ENCODE measurements around the gene NECAB3. TPM values are rescaled to one million over a fixed set of nuclear protein-coding genes. Genes with fewer than 3 reads are reported as not detected.
A peak's percentile ranks its signal among the peaks of the same experiment; 100 is the strongest.

The NECAB3 gene
- total RNA-seq, 5 donors from 2014 or later (not counting 1 experiment from before 2014, with no cell fraction given), result 8.5 to 33.9 (median 28.9) TPM

DNA sequence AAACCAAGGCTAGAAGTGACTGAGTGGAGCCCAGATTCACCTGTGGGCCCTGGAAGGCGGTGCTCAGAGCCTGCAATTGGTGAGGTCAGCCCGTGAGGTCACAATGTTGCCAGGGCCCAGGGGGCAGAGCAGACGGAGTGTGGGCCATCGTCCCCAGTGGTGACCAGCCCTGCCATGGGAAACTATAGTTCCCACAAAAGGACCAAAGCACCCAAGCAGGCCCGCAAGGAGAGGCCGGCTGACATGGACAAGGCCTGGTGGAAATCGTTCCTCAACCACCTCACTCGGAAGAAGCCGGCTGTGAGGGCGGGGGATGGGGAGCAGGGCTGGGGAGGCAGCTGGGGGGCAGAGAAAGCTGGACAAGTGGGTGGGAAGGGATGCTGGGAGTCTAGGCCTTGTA lies 12.1 kb downstream of the NECAB3 start, which contains the start of gene C20orf144:
C20orf144 (plus strand) TSS at position 156 of the 400 bp plus-strand sequence; CDS start at position 175, 19 bp downstream.
- no peaks in the 10 kb centered on the region for H3K9me3 Mint-ChIP-seq
- POLR2A ChIA-PET, result no interaction called here
- ATAC-seq (replicated peaks in 1 of 4) (no peak), DNase-seq (no peak)
- no peaks in the 10 kb centered on the region for H3K27me3 ChIP-seq (replicated peaks in 1 of 2; ENCODE audit: control insufficient read depth in 2 of 2, extremely low read depth in 1 of 2, insufficient read depth in 2 of 2, low read length in 1 of 2)
- H3K4me3 ChIP-seq (ENCODE audit: control insufficient read depth in 1 of 2, extremely low read depth in 1 of 2, low read length in 1 of 2), result peak within 1 kb of the TSS; percentile 60 to 78
- peak within 1 kb of the TSS; percentile 90 for H3K27ac ChIP-seq (ENCODE audit: low read length)
- H3K4me1 ChIP-seq (ENCODE audit: control insufficient read depth in 1 of 2, extremely low read depth in 1 of 2, insufficient read depth in 2 of 2, low read length in 2 of 2), result peaks cover 8 to 40% of the 10 kb centered on the region in 2 experiments
- peak within 1 kb of the TSS; percentile 78 to 96 (median 95) for H3K4me3 Mint-ChIP-seq
- H3K4me1 Mint-ChIP-seq, result peaks cover 30 to 36% (median 33%) of the 10 kb centered on the region in 3 donors
- WGBS (ENCODE audit: insufficient coverage), result 97% methylated on average over 5 of the region's 10 CpGs
- no peaks in the 10 kb centered on the region for H3K9me3 ChIP-seq
- peak within 1 kb of the TSS; percentile 85 to 90 for H3K27ac Mint-ChIP-seq
- H3K36me3 ChIP-seq (ENCODE audit: control insufficient read depth in 2 of 2, extremely low read depth in 1 of 2, insufficient read depth in 1 of 2, low read length in 1 of 2), result peaks cover 0 to 11% of the 10 kb centered on the region in 2 donors
- CTCF ChIA-PET, result interaction anchor here in 1 of 2 donors (1.7 kb wide), 1 partner anchor 17 kb away, joined by 5 read pairs; no protein-coding TSS in a partner anchor
- no peaks in the 10 kb centered on the region for H3K36me3 Mint-ChIP-seq
- H3K27me3 Mint-ChIP-seq, result no peaks in the 10 kb centered on the region

DNA sequence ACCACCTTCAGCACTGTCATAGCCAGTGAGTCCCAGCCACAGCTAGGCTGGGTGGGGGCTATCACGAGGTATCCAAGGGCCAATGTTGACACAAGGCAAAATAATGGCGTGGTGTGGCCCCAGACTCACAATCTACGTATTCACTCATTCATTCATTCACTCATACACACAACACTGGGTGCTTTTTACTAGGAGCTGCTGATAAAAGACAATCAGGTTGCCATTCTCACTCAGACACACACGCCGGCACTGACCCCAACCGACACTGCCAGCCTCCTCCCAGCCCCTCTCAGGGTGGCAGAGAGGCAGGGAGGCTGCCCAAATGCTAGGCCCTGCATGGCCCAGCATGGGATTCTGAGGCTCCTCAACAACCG lies 13.6 kb downstream of the NECAB3 start:
- Histone ChIP-seq H3K9me3 (no peaks in the 10 kb centered on the region), H3K27me3 (replicated peaks in 1 of 2; ENCODE audit: control insufficient read depth in 2 of 2, extremely low read depth in 1 of 2, insufficient read depth in 2 of 2, low read length in 1 of 2) (no peaks in the 10 kb centered on the region), H3K4me1 (ENCODE audit: control insufficient read depth in 1 of 2, extremely low read depth in 1 of 2, insufficient read depth in 2 of 2, low read length in 2 of 2) (peaks cover 8 to 29% of the 10 kb centered on the region in 2 experiments), H3K36me3 (ENCODE audit: control insufficient read depth in 2 of 2, extremely low read depth in 1 of 2, insufficient read depth in 1 of 2, low read length in 1 of 2) (peaks cover 0 to 11% of the 10 kb centered on the region in 2 donors), H3K27ac (ENCODE audit: low read length) (no peak overlapping the region), H3K4me3 (ENCODE audit: control insufficient read depth in 1 of 2, extremely low read depth in 1 of 2, low read length in 1 of 2) (no peak overlapping the region)
- no peaks in the 10 kb centered on the region for H3K27me3 Mint-ChIP-seq
- WGBS (ENCODE audit: insufficient coverage), result 97% methylated on average over 4 of the region's 7 CpGs
- ATAC-seq (replicated peaks in 1 of 4) (no peak), DNase-seq (no peak)
- POLR2A ChIA-PET, result no interaction called here
- CTCF ChIA-PET, result interaction anchor here in 1 of 2 donors (0.5 kb wide), 1 partner anchor 1103 kb away, joined by 8 read pairs; no protein-coding TSS in a partner anchor
- H3K4me1 Mint-ChIP-seq, result peaks cover 22 to 28% (median 26%) of the 10 kb centered on the region in 3 donors
- no peaks in the 10 kb centered on the region for H3K36me3 Mint-ChIP-seq
- H3K4me3 Mint-ChIP-seq, result no peak overlapping the region
- peak overlapping the region in 1 of 2 donors; percentile 28 for H3K27ac Mint-ChIP-seq
- H3K9me3 Mint-ChIP-seq, result no peaks in the 10 kb centered on the region

DNA sequence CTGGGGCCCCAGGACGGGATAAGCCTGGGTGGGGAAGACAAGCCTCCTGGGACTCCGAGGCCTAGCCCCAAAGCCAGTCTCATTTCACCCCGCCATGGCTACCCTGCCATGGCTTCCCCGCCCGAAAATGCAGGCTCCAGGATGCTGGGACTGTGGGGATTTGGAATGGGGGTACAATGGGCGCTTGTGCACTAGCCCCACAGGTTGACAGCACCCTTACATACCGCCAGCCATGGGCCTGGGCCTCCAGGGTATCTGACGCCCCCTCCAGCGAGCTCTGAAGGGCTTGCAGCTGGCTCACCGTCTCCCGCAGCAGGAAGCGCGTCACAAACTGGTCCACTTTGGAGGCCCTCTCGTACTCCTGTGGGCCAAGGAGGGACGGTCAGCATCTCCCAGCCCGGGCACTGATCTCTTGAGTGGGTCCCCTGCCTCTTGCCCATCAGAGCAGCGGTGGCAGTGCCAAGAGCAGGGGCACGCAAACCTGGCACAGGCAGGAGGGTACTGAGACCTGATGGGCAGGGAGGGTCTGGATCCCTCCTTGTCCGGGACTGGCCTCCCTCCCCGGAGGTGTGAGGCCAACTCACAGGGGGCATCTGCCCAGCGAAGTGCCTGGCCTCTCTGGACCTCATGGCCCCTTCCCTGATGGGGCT lies 14.1 kb downstream of the NECAB3 start:
- Histone ChIP-seq H3K27ac (ENCODE audit: low read length) (no peak overlapping the region), H3K27me3 (replicated peaks in 1 of 2; ENCODE audit: control insufficient read depth in 2 of 2, extremely low read depth in 1 of 2, insufficient read depth in 2 of 2, low read length in 1 of 2) (no peaks in the 10 kb centered on the region), H3K4me3 (ENCODE audit: control insufficient read depth in 1 of 2, extremely low read depth in 1 of 2, low read length in 1 of 2) (no peak overlapping the region), H3K36me3 (ENCODE audit: control insufficient read depth in 2 of 2, extremely low read depth in 1 of 2, insufficient read depth in 1 of 2, low read length in 1 of 2) (peaks cover 0 to 11% of the 10 kb centered on the region in 2 donors), H3K9me3 (no peaks in the 10 kb centered on the region), H3K4me1 (ENCODE audit: control insufficient read depth in 1 of 2, extremely low read depth in 1 of 2, insufficient read depth in 2 of 2, low read length in 2 of 2) (peaks cover 8 to 29% of the 10 kb centered on the region in 2 experiments)
- Mint-ChIP-seq H3K36me3 (no peaks in the 10 kb centered on the region), H3K9me3 (no peaks in the 10 kb centered on the region), H3K4me3 (no peak overlapping the region), H3K4me1 (peaks cover 19 to 24% (median 21%) of the 10 kb centered on the region in 3 donors), H3K27me3 (no peaks in the 10 kb centered on the region), H3K27ac (no peak overlapping the region)
- ChIA-PET CTCF (no interaction called here), POLR2A (no interaction called here)
- ATAC-seq (replicated peaks in 1 of 4) (no peak), DNase-seq (no peak)
- WGBS (ENCODE audit: insufficient coverage), result 93% methylated on average over 16 of the region's 21 CpGs

DNA sequence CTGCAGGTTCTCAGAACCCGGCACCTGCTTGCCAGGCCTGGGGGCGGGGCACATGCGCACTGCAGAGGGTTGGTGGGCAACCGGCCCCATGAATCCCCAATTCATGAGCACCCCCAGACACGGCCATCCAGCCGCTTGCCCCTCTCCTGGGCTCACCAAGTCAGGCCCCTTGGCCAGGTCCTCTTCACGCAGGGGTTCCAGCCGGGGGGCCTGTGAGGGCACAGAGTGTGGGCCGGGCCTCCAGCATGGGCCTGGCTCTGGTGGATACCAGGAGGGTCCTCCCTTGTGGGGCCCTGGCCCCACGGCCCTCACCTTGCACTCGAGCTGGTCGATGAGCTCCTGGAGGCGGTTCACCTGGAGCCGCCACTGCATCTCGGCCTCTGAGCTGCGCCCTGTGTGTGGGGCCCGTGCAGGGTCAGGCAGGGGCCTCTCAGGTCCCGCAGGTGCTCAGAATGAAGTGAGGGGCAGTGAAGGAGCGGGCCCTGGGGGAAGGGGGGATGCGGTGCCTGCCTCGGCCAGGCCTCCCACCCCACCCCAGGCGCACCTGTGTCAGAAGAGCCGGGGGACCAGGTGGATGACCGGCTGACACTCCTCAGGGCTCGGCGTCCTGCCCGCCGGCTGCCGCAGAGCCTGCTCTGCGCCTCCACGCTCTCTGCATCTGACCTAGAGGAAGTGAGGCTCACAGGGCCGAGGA lies 14.7 kb downstream of the NECAB3 start:
- no peak overlapping the region for H3K27ac Mint-ChIP-seq
- Histone ChIP-seq H3K36me3 (ENCODE audit: control insufficient read depth in 2 of 2, extremely low read depth in 1 of 2, insufficient read depth in 1 of 2, low read length in 1 of 2) (peaks cover 0 to 11% of the 10 kb centered on the region in 2 donors), H3K27me3 (replicated peaks in 1 of 2; ENCODE audit: control insufficient read depth in 2 of 2, extremely low read depth in 1 of 2, insufficient read depth in 2 of 2, low read length in 1 of 2) (no peaks in the 10 kb centered on the region), H3K4me3 (ENCODE audit: control insufficient read depth in 1 of 2, extremely low read depth in 1 of 2, low read length in 1 of 2) (no peak overlapping the region), H3K4me1 (ENCODE audit: control insufficient read depth in 1 of 2, extremely low read depth in 1 of 2, insufficient read depth in 2 of 2, low read length in 2 of 2) (peaks cover 8 to 22% of the 10 kb centered on the region in 2 experiments), H3K27ac (ENCODE audit: low read length) (no peak overlapping the region), H3K9me3 (no peaks in the 10 kb centered on the region)
- DNase-seq (no peak), ATAC-seq (replicated peaks in 1 of 4) (no peak)
- WGBS (ENCODE audit: insufficient coverage), result 95% methylated on average over 22 of the region's 32 CpGs
- ChIA-PET POLR2A (no interaction called here), CTCF (no interaction called here)
- H3K4me1 Mint-ChIP-seq, result peaks cover 13 to 18% (median 15%) of the 10 kb centered on the region in 3 donors
- no peak overlapping the region for H3K4me3 Mint-ChIP-seq
- H3K27me3 Mint-ChIP-seq, result peaks cover 0 to 2% of the 10 kb centered on the region in 2 donors
- no peaks in the 10 kb centered on the region for H3K36me3 Mint-ChIP-seq
- H3K9me3 Mint-ChIP-seq, result no peaks in the 10 kb centered on the region

DNA sequence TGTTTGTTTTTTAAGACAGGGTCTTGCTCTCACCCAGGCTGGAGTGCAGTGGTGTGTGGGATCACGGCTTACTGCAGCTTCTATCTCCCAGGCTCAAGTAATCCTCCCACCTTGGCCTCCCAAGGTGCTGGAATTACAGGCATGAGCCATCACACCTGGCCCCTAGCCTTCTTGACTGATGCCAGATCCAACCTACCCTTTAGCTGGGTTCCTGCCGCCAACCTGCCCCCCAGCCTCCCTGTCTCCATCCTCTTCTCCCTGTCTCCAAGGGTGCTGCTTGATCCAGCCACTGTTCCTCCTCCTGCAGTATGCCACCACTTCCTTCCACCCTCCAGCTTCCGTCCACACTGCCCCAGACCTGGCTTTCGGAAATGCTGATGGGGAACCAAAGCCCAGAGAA lies 15.3 kb downstream of the NECAB3 start:
- Mint-ChIP-seq H3K27ac (no peak overlapping the region), H3K27me3 (peaks cover 0 to 2% of the 10 kb centered on the region in 2 donors), H3K4me3 (no peak overlapping the region), H3K9me3 (no peaks in the 10 kb centered on the region), H3K4me1 (peaks cover 9 to 12% (median 9%) of the 10 kb centered on the region in 3 donors), H3K36me3 (no peaks in the 10 kb centered on the region)
- CTCF ChIA-PET, result no interaction called here
- 90% methylated on average over 3 of the region's 4 CpGs for WGBS (ENCODE audit: insufficient coverage)
- Histone ChIP-seq H3K4me3 (ENCODE audit: control insufficient read depth in 1 of 2, extremely low read depth in 1 of 2, low read length in 1 of 2) (no peak overlapping the region), H3K27me3 (replicated peaks in 1 of 2; ENCODE audit: control insufficient read depth in 2 of 2, extremely low read depth in 1 of 2, insufficient read depth in 2 of 2, low read length in 1 of 2) (peaks cover 0 to 5% of the 10 kb centered on the region in 2 experiments), H3K4me1 (ENCODE audit: control insufficient read depth in 1 of 2, extremely low read depth in 1 of 2, insufficient read depth in 2 of 2, low read length in 2 of 2) (peaks cover 4 to 17% of the 10 kb centered on the region in 2 experiments), H3K27ac (ENCODE audit: low read length) (no peak overlapping the region), H3K36me3 (ENCODE audit: control insufficient read depth in 2 of 2, extremely low read depth in 1 of 2, insufficient read depth in 1 of 2, low read length in 1 of 2) (peaks cover 0 to 11% of the 10 kb centered on the region in 2 donors), H3K9me3 (no peaks in the 10 kb centered on the region)
- POLR2A ChIA-PET, result no interaction called here
- DNase-seq, result no peak
- ATAC-seq (replicated peaks in 1 of 4), result no peak

DNA sequence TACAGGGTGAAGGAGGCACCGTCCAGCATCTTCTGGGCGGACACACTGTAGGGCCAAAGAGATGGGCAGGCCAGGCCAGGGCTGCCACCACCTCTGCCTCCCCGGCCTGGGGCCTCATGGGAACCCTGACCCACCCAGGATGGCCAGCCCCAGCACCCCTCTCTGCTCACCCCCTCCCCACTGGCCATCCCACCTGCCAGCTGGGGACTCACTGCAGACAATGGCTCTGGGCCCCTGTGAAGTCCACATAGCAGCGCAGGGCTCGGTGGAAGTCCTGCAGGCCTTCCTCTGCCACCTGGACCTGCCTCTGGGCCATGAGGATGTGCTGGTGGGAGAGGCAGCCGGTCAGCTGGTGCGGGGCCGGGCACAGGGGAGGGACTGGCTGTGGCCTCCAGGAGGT lies 15.7 kb downstream of the NECAB3 start:
- ChIA-PET CTCF (no interaction called here), POLR2A (no interaction called here)
- Histone ChIP-seq H3K4me1 (ENCODE audit: control insufficient read depth in 1 of 2, extremely low read depth in 1 of 2, insufficient read depth in 2 of 2, low read length in 2 of 2) (peaks cover 3 to 16% of the 10 kb centered on the region in 2 experiments), H3K27me3 (replicated peaks in 1 of 2; ENCODE audit: control insufficient read depth in 2 of 2, extremely low read depth in 1 of 2, insufficient read depth in 2 of 2, low read length in 1 of 2) (peaks cover 0 to 7% of the 10 kb centered on the region in 2 experiments), H3K36me3 (ENCODE audit: control insufficient read depth in 2 of 2, extremely low read depth in 1 of 2, insufficient read depth in 1 of 2, low read length in 1 of 2) (peaks cover 0 to 11% of the 10 kb centered on the region in 2 donors), H3K27ac (ENCODE audit: low read length) (no peak overlapping the region), H3K4me3 (ENCODE audit: control insufficient read depth in 1 of 2, extremely low read depth in 1 of 2, low read length in 1 of 2) (no peak overlapping the region), H3K9me3 (no peaks in the 10 kb centered on the region)
- 98% methylated on average over 8 of the region's 8 CpGs for WGBS (ENCODE audit: insufficient coverage)
- Mint-ChIP-seq H3K27ac (no peak overlapping the region), H3K9me3 (no peaks in the 10 kb centered on the region), H3K4me3 (no peak overlapping the region), H3K36me3 (no peaks in the 10 kb centered on the region), H3K27me3 (peaks cover 0 to 2% of the 10 kb centered on the region in 2 donors), H3K4me1 (peaks cover 7 to 10% (median 7%) of the 10 kb centered on the region in 3 donors)
- ATAC-seq (replicated peaks in 1 of 4), result no peak
- DNase-seq, result no peak
